ENCODE measurements around the gene PLCD3.
A peak's percentile ranks its signal among the peaks of the same experiment; 100 is the strongest.

The PLCD3 gene

GRCh38 chr17:45160447-45161287 lies 28.4 kb upstream of the PLCD3 start:
- 0 out of 2 replicates have a peak, but pooled peaks have one; percentile 22 for TF ChIP-seq CTCF (IDR thresholded peaks at IDR 0.05; ENCODE audit: borderline replicate concordance, insufficient read depth, low read depth, low read length)
- H3K4me3 ChIP-seq (ENCODE audit: low read depth, low read length) = peak overlapping the region; percentile 76

- no peak for TF ChIP-seq CTCF (IDR thresholded peaks at IDR 0.05; ENCODE audit: borderline replicate concordance, insufficient read depth, low read depth, low read length)
These were observed 23.9 kb upstream of the PLCD3 start for GRCh38 chr17:45156242-45156641.

GRCh38 chr17:45155483-45155882 lies 23.2 kb upstream of the PLCD3 start:
- TF ChIP-seq CTCF (IDR thresholded peaks at IDR 0.05; ENCODE audit: borderline replicate concordance, insufficient read depth, low read depth, low read length) = no peak
- H3K4me3 ChIP-seq (ENCODE audit: low read depth, low read length) = no peak overlapping the region

More at GRCh38 chr17:45156242-45156641, 23.9 kb upstream of the PLCD3 start:
- H3K4me3 ChIP-seq (ENCODE audit: low read depth, low read length) = no peak overlapping the region

- no peak overlapping the region for H3K4me3 ChIP-seq (ENCODE audit: low read depth, low read length)
- TF ChIP-seq CTCF (IDR thresholded peaks at IDR 0.05; ENCODE audit: borderline replicate concordance, insufficient read depth, low read depth, low read length) = no peak
These were observed 22.7 kb upstream of the PLCD3 start for GRCh38 chr17:45155029-45155428.

GRCh38 chr17:45150911-45151809 lies 18.8 kb upstream of the PLCD3 start:
- peak overlapping the region; percentile 17 for H3K4me3 ChIP-seq (ENCODE audit: low read depth, low read length)
- TF ChIP-seq CTCF (IDR thresholded peaks at IDR 0.05; ENCODE audit: borderline replicate concordance, insufficient read depth, low read depth, low read length) = no peak

GRCh38 chr17:45149669-45150664 lies 17.7 kb upstream of the PLCD3 start:
- TF ChIP-seq CTCF (IDR thresholded peaks at IDR 0.05; ENCODE audit: borderline replicate concordance, insufficient read depth, low read depth, low read length) = no peak
- H3K4me3 ChIP-seq (ENCODE audit: low read depth, low read length) = peak overlapping the region; percentile 84

Measured in GM12875 (cell line).